Right lobe of liver (tissue), 4 donors: ENCODE measurements around the gene ADAR.

Source experiments
- POLR2A ChIP-seq: fragments of 450-650 bp; IDR thresholded peaks from one replicate; pipeline ENCODE4 v1.6.1; 2017; ENCODE audit warnings: antibody characterized with exemption, mild to moderate bottlenecking
- TF ChIP-seq, protein P1 (sequence below), 4 donors: fragments of 200-600 bp in 3 of 4; fragments of 450-650 bp in 1 of 4; IDR thresholded peaks; one replicate each; pipeline versions ENCODE4 v1.5.1 to v1.8.0; 2016 to 2022; ENCODE audit warnings: antibody characterized with exemption in 4 of 4, mild to moderate bottlenecking in 2 of 4
- donor health status: DM: no; HTN: no; CAD: no.
- donor health status: DM: no; HTN: no; CAD: no.
- donor health status: DM: no; HTN: yes; CAD: no.

- TF ChIP-seq, protein P1, sequence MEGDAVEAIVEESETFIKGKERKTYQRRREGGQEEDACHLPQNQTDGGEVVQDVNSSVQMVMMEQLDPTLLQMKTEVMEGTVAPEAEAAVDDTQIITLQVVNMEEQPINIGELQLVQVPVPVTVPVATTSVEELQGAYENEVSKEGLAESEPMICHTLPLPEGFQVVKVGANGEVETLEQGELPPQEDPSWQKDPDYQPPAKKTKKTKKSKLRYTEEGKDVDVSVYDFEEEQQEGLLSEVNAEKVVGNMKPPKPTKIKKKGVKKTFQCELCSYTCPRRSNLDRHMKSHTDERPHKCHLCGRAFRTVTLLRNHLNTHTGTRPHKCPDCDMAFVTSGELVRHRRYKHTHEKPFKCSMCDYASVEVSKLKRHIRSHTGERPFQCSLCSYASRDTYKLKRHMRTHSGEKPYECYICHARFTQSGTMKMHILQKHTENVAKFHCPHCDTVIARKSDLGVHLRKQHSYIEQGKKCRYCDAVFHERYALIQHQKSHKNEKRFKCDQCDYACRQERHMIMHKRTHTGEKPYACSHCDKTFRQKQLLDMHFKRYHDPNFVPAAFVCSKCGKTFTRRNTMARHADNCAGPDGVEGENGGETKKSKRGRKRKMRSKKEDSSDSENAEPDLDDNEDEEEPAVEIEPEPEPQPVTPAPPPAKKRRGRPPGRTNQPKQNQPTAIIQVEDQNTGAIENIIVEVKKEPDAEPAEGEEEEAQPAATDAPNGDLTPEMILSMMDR (IDR thresholded peaks at IDR 0.05) = no peak
- no peak for TF ChIP-seq POLR2A
Observed at GRCh38 chr1:154549202-154549770, 58.7 kb downstream of the ADAR start.
